Left forelimb (tissue), 1 donor: ENCODE measurements around the gene IQCE.
A peak's percentile ranks its signal among the peaks of the same experiment; 100 is the strongest.

Experiments
- DNase-seq: peaks from one replicate; pipeline ENCODE4 v3.0.0-alpha.2; 2018; ENCODE audit warnings: low spot score

The IQCE gene

GRCh38 chr7:2614631-2615330 is 56.0 kb downstream of the IQCE start:
- DNase-seq = peak; percentile 66

GRCh38 chr7:2616387-2617324 is 57.9 kb downstream of the IQCE start:
- no peak for DNase-seq

- no peak for DNase-seq
Measured at GRCh38 chr7:2617325-2617905, 58.6 kb downstream of the IQCE start.

GRCh38 chr7:2619116-2619515 is 60.3 kb downstream of the IQCE start:
- no peak for DNase-seq

GRCh38 chr7:2621061-2621828 is 62.5 kb downstream of the IQCE start:
- peak; percentile 87 for DNase-seq

GRCh38 chr7:2621948-2622640 is 63.3 kb downstream of the IQCE start:
- DNase-seq = no peak

- no peak for DNase-seq
Measured at GRCh38 chr7:2622869-2623697, 64.3 kb downstream of the IQCE start.

- no peak for DNase-seq
Measured at GRCh38 chr7:2623698-2624014, 64.9 kb downstream of the IQCE start.

- DNase-seq = no peak
Measured at GRCh38 chr7:2624293-2624886, 65.6 kb downstream of the IQCE start.

- peak; percentile 86 for DNase-seq
Measured at GRCh38 chr7:2626498-2627117, 67.8 kb downstream of the IQCE start.

- no peak for DNase-seq
Measured at GRCh38 chr7:2627258-2628129, 68.7 kb downstream of the IQCE start.

GRCh38 chr7:2628130-2628482 is 69.3 kb downstream of the IQCE start:
- no peak for DNase-seq

- DNase-seq = no peak
Measured at GRCh38 chr7:2628891-2629290, 70.1 kb downstream of the IQCE start.

GRCh38 chr7:2629746-2630681 is 71.2 kb downstream of the IQCE start:
- DNase-seq = no peak

- no peak for DNase-seq
Measured at GRCh38 chr7:2631946-2632732, 73.4 kb downstream of the IQCE start, which contains the start of gene TTYH3. Gene TTYH3, plus strand, starts transcription at chr7:2631986. Its CDS starts 170 bp downstream, at chr7:2632156.

- no peak for DNase-seq
Measured at GRCh38 chr7:2632733-2633537, 74.2 kb downstream of the IQCE start.
